Measurements from ENCODE around the gene TFF2. TPM values are rescaled to one million over a fixed set of nuclear protein-coding genes. Genes with fewer than 3 reads are reported as not detected.

Gene TFF2
- total and polyA plus RNA-seq, 10 donors, result 0.14 TPM; not detected in 9

DNA sequence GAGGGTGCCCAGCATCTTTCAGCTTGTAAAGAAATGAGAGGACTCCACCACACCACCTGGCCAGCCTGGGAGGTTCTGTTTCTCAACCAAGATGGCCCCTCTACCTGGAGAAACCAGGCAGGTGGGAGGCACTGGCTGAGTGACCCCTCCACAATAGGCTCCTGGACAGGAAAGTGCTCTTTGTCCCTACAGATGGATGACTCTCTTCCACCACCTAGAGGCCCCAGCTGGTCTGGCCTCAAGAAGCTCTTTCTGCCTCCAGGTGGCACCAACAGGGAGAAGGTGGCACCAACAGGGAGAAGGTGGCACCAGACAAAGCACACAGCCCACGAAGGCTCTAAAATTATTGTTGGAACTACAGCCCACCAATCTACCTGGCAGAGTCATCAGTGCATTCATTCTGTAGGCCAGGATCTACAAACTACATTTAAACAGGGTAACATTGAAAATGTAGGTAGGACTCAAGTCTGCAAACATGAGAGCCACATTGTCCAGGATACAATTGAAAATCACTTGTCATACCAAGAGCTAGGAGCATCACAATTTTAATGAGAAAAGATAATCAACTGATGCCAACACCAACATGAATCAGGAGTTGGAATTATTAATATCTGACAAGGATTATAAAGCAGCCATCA is 30.7 kb upstream of the TFF2 start:
- H3K4me3 ChIP-seq, result no peak overlapping the region
- no peaks in the 10 kb centered on the region for H3K36me3 ChIP-seq
- H3K27ac ChIP-seq, result no peak overlapping the region
- peaks cover 0 to 32% (median 0%) of the 10 kb centered on the region in 6 donors for H3K4me1 ChIP-seq
- WGBS, 5 donors, result 40 to 62% (median 56%) methylated on average over 1 of the region's 1 CpG
- TF ChIP-seq, protein P1, sequence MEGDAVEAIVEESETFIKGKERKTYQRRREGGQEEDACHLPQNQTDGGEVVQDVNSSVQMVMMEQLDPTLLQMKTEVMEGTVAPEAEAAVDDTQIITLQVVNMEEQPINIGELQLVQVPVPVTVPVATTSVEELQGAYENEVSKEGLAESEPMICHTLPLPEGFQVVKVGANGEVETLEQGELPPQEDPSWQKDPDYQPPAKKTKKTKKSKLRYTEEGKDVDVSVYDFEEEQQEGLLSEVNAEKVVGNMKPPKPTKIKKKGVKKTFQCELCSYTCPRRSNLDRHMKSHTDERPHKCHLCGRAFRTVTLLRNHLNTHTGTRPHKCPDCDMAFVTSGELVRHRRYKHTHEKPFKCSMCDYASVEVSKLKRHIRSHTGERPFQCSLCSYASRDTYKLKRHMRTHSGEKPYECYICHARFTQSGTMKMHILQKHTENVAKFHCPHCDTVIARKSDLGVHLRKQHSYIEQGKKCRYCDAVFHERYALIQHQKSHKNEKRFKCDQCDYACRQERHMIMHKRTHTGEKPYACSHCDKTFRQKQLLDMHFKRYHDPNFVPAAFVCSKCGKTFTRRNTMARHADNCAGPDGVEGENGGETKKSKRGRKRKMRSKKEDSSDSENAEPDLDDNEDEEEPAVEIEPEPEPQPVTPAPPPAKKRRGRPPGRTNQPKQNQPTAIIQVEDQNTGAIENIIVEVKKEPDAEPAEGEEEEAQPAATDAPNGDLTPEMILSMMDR (IDR thresholded peaks at IDR 0.05 in 8 of 11, conservative IDR thresholded peaks at IDR 0.05 in 3 of 11), result peak in 8 of 11 experiments; percentile 28 to 74 (median 59)
- TF ChIP-seq POLR2A (IDR thresholded peaks at IDR 0.05) (no peak), POLR2AphosphoS5 (IDR thresholded peaks at IDR 0.05) (no peak)
- DNase-seq, result peak; percentile 69
- peaks cover 3 to 22% (median 16%) of the 10 kb centered on the region in 8 donors for H3K9me3 ChIP-seq
- peaks cover 0 to 4% (median 0%) of the 10 kb centered on the region in 7 donors for H3K27me3 ChIP-seq (replicated peaks in 1 of 7)
- intact Hi-C loops (cut with DNase I; ENCODE audit: low total_unique reads), result loop anchor here (10.0 kb wide), 1 partner anchor 63 kb away; no protein-coding TSS in a partner anchor

DNA sequence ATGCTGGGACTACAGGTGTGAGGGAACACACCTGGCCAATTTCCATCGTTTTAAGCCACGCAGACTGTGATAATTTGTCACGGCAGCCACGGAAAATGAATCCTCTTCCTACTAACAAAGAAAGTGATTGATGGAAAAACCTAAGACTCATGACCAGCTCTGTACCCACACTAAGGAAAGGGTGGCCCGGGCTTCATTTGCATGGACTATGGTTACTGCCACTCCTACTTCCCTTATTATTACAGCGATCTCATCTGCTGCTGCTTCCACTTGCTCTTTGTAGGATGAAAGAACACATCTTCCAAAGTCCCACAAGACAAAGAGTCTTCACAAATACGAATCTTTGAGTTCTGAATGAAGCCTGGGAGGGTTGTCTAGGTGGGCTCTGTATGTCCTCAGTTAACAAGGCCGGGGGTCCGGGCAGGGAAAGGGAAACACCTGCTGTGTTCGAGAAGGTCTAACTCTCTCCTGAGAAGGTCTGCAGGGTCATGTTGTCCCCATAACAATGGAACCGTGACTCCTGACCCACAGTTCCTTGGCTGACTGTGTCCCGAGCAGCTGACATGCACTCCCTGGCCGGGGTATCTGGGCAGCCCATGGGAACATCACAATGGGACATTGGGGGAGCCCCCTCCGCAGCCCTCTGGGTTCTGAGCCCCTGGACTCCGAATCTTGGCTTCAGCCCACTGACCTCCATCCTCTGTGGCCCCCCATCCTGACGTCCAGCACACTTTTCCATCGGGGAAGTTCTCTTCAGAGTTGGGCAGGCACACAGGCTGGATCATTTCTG is 28.8 kb upstream of the TFF2 start:
- Histone ChIP-seq H3K9me3 (peaks cover 3 to 19% (median 16%) of the 10 kb centered on the region in 8 donors), H3K27me3 (replicated peaks in 1 of 7) (peaks cover 0 to 22% (median 0%) of the 10 kb centered on the region in 7 donors), H3K4me3 (no peak overlapping the region), H3K4me1 (peaks cover 0 to 17% (median 0%) of the 10 kb centered on the region in 6 donors), H3K27ac (no peak overlapping the region), H3K36me3 (no peaks in the 10 kb centered on the region)
- DNase-seq, result peak; percentile 69
- intact Hi-C loops (cut with DNase I; ENCODE audit: low total_unique reads), result loop anchor here (10.0 kb wide), 1 partner anchor 65 kb away; no protein-coding TSS in a partner anchor
- no peak for TF ChIP-seq POLR2AphosphoS5 (IDR thresholded peaks at IDR 0.05)
- TF ChIP-seq POLR2A (IDR thresholded peaks at IDR 0.05), result no peak
- TF ChIP-seq, protein P1 (IDR thresholded peaks at IDR 0.05 in 8 of 11, conservative IDR thresholded peaks at IDR 0.05 in 3 of 11), result no peak
- 71 to 79% (median 72%) methylated on average over 16 to 17 of the region's 17 CpGs for WGBS, 5 donors

DNA sequence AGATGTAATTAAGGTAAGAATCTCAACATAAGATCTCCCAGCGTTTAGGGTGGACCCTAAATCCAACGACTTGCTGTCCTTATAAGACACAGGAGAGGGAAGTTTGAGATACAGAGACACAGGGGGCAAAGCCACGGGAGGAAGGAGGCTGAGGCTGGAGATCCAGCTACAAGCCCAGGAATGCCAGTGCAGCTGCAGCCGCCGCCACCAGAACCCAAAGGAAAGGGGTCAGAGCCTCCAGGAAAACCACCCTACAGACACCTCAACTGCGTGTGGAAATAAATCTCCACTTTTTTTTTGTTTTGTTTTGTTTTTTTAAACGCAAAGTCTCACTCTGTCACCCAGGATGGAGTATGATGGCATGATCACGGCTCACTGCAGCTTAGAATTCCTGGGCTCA is 27.6 kb upstream of the TFF2 start:
- Histone ChIP-seq H3K27ac (no peak overlapping the region), H3K4me1 (peaks cover 0 to 6% (median 0%) of the 10 kb centered on the region in 6 donors), H3K36me3 (no peaks in the 10 kb centered on the region), H3K9me3 (peaks cover 3 to 18% (median 16%) of the 10 kb centered on the region in 8 donors), H3K4me3 (no peak overlapping the region), H3K27me3 (replicated peaks in 1 of 7) (peaks cover 0 to 28% (median 0%) of the 10 kb centered on the region in 7 donors)
- intact Hi-C loops (cut with DNase I; ENCODE audit: low total_unique reads), result no loop called here
- WGBS, 5 donors, result 67 to 75% (median 74%) methylated on average over 8 of the region's 8 CpGs
- DNase-seq, result peak; percentile 13
- TF ChIP-seq POLR2AphosphoS5 (IDR thresholded peaks at IDR 0.05) (no peak), POLR2A (IDR thresholded peaks at IDR 0.05) (no peak)
- TF ChIP-seq, protein P1 (IDR thresholded peaks at IDR 0.05 in 8 of 11, conservative IDR thresholded peaks at IDR 0.05 in 3 of 11), result no peak

DNA sequence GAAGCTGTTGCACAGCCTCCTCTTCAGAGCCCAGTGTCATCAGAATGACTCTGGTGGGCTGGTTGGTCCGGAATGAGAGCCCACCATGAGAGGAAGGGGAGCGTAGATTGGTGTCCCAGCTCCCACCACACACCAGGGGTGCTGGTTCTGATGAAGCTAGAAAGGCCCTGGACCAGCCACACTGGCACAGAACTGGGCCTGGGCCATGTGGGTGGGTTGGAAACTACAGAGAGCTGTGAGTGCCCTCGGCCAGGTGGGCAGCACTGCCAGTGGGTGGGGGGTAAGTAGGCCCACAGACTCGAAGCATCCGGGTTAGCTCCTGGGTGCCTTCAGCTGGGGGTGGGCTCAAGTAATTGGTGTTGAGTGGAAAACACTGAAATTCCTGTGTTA is 27.2 kb upstream of the TFF2 start:
- WGBS, 5 donors, result 68 to 85% (median 80%) methylated on average over 5 of the region's 5 CpGs
- Histone ChIP-seq H3K27ac (no peak overlapping the region), H3K27me3 (replicated peaks in 1 of 7) (peaks cover 0 to 28% (median 0%) of the 10 kb centered on the region in 7 donors), H3K4me1 (peaks cover 0 to 5% (median 0%) of the 10 kb centered on the region in 6 donors), H3K4me3 (no peak overlapping the region), H3K9me3 (peaks cover 3 to 18% (median 16%) of the 10 kb centered on the region in 8 donors), H3K36me3 (no peaks in the 10 kb centered on the region)
- intact Hi-C loops (cut with DNase I; ENCODE audit: low total_unique reads), result no loop called here
- peak; percentile 47 for DNase-seq
- TF ChIP-seq, protein P1 (IDR thresholded peaks at IDR 0.05 in 8 of 11, conservative IDR thresholded peaks at IDR 0.05 in 3 of 11), result no peak
- TF ChIP-seq POLR2AphosphoS5 (IDR thresholded peaks at IDR 0.05), result no peak
- TF ChIP-seq POLR2A (IDR thresholded peaks at IDR 0.05), result no peak

Data from spleen (tissue), 11 donors.